GM08714 (cell line): Measurements from ENCODE around the gene SPINK2.

Source experiments
- H3K4me3 ChIP-seq: fragments of 200-500 bp; sonication (Bioruptor generic); 2 replicates; pipeline ENCODE4 v1.5.1; 2014; ENCODE audit warnings: mild to moderate bottlenecking, low read length, inconsistent platforms
- ZNF274 ChIP-seq: IDR thresholded peaks from 2 replicates; pipeline ENCODE4 v1.6.1; 2012; ENCODE audit warnings: mild to moderate bottlenecking, low read depth, low read length

The SPINK2 gene

DNA sequence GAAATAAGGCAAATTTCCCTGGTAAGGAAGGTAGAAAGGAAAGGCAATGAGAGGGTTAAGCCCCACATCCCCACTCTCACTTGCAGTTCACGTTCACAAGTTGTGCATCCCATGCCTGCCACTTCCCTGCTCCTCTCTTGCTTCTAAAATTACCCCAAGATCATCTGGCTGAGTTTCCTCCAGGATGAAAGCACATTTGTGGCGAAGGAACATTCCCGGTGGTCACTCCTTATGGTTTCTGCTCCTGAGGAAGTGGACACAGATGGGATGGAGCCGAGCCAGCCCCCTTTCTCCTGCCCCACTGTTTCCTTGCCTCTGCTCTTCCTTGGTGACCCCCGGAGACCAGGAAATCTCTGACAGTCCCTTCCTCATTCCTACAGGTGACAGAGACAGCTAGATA, 37.5 kb downstream of the SPINK2 start:
- no peak overlapping the region for H3K4me3 ChIP-seq
- TF ChIP-seq ZNF274: no peak

DNA sequence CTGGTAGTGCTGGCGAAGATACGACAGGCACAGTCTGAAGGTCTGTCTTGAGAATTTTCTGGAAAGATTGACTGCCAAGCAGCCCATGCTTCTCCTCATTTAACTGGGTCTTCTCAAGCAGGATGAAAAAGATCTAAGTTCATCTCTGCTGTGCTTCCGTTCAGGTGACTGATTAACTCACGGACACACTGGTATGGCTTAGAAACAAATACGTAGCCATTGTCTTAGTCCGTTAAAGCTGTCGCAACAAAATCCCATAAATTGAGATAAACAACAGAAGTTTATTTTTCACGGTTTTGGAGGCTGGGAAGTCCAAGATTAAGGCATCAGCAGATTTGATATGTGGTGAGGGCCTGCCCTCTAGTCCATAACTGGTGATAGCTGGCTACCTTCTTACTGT, 39.5 kb downstream of the SPINK2 start:
- no peak for TF ChIP-seq ZNF274
- no peak overlapping the region for H3K4me3 ChIP-seq

- TF ChIP-seq ZNF274: no peak
- H3K4me3 ChIP-seq: no peak overlapping the region
Measured at GRCh38 chr4:56773346-56773745, 48.2 kb downstream of the SPINK2 start.

DNA sequence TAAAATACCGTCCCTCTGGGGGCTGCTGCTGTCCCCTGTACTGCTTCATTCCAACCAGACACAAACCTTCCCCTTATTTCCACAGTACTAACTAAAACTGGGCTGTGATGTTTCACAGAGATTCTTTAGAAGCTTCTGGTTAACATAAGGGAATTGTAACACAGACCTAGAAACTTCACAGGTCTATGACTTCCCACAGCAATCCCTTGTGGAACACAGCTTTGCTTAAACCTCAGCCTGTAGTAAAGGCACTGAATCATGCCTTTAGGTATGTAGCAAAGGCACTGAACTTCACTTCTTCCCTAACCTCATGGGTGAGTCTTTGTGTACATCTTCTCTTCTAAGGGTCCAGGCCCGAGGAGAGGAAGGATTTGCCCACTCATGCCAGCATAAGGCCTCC, 49.4 kb downstream of the SPINK2 start:
- TF ChIP-seq ZNF274: no peak
- H3K4me3 ChIP-seq: no peak overlapping the region

GRCh38 chr4:56768763-56769162, 52.7 kb downstream of the SPINK2 start:
- no peak overlapping the region for H3K4me3 ChIP-seq
- TF ChIP-seq ZNF274: no peak

DNA sequence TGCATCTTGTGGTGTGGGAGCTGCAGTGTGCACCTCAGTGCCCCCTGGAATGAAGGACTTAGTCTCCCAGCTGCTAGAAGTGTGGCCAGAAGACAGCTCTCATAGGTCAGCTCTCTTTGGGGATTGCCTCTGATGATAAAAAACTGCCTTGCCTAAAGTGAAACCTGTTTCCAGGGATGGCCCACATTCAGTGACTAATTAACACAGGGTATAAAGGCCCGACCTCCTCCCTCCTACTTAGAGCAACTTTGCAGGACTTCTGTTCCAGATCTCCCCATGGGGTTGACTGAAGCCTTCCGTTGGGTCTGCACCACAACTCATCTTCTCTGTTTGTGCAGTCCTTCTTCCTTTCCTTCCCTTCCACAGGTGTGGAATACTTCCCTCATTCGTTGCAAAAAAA, 53.2 kb downstream of the SPINK2 start:
- TF ChIP-seq ZNF274: no peak
- no peak overlapping the region for H3K4me3 ChIP-seq

GRCh38 chr4:56767567-56767966, 53.9 kb downstream of the SPINK2 start:
- H3K4me3 ChIP-seq: no peak overlapping the region
- no peak for TF ChIP-seq ZNF274

DNA sequence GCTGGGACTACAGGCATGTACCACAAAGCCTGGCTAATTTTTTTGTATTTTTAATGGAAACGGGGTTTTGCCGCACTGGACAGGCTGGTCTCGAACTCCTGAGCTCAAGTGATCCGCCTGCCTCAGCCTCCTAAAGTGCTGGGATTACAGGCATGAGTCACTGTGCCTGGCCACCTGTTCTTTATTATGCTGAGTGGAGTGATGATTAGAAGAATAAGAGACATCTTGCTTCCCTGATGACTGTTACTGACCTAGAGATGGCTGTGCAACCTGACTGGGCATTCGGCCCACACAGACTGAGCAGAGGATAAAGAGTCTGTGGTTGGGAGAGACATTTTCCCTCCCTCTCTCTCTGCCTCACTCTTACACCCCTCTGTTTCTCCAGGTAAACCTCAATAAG, 56.7 kb downstream of the SPINK2 start:
- H3K4me3 ChIP-seq: no peak overlapping the region
- TF ChIP-seq ZNF274: no peak

GRCh38 chr4:56764223-56764622, 57.3 kb downstream of the SPINK2 start:
- TF ChIP-seq ZNF274: no peak

DNA sequence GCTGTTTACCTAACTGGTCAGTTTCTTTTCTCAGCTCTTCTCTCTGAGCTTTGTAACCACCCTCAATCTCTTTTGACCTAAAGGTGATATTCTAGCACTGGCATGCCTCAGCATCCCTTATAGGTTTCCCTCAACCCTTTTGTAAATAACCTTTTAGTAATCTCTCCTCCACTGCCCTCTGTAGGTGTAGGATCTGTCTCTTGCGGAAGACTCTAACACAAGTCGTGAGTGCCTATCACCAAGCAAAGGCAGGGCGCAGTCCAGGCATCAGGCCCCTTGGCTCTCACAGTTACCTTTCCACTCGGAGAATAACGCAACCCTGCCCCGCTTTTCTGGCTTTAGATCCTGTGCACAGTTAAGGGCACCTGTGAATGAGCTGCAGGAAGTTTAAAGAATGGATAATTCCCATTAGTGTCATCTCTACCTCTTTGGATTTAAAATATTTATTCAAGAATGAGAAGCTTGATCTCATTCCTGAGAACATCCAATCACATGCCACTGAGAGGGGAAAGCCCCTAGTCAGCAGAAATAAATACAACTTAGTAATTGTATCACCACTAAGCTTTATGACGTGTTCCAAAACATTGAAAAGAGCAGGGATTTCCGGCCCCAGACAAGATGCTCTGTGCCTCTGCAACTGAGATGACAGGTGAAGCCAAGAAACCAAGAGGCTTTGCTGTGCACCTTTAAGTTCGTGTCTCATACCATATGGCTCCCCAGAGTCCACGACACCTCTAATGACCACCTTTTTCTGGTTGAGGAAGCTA, 58.8 kb downstream of the SPINK2 start:
- TF ChIP-seq ZNF274: no peak
- no peak overlapping the region for H3K4me3 ChIP-seq

More at GRCh38 chr4:56764223-56764622, 57.3 kb downstream of the SPINK2 start:
- H3K4me3 ChIP-seq: no peak overlapping the region

DNA sequence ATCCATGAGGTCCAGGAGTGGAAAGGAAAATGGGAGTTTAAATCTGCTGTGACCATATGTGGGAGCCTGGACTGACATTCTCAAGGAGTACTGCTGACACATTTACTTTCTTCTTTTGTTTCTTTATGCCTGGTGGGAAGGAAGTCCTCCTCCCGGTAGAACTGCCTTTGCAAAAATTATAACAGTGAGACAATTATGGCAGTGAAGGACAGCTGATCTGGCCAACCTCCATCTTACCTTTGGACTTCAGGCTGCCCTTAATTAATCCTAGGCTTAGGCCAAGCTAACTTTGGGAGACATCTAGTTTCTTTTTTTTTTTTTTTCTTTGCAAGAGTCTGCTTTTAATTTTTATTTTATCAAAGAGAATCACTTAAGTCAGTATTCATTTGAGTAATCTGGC, 61.3 kb downstream of the SPINK2 start:
- H3K4me3 ChIP-seq: no peak overlapping the region
- TF ChIP-seq ZNF274: no peak
